HFFc6 (cell line): ENCODE results near the gene COPRS. TPM values are rescaled to one million over a fixed set of nuclear protein-coding genes. Genes with fewer than 3 reads are reported as not detected.
"Not testable (repeated sequence)": the region's sequence is repeated elsewhere in the genome, so short reads cannot be mapped to it uniquely, and the experiment has no call there.

ENCODE experiments used
- DNase-seq: peaks from one replicate; pipeline ENCODE4 v3.0.0-alpha.2; 2018
- H3K27ac Mint-ChIP-seq: 2 replicates; pipeline ENCODE4 v1.8.0; 2020; ENCODE audit warnings: mild to moderate bottlenecking, mixed read lengths
- H3K27me3 Mint-ChIP-seq: 2 replicates; pipeline ENCODE4 v1.8.0; 2021; ENCODE audit warnings: mild to moderate bottlenecking, moderate library complexity, mixed read lengths; ENCODE audit not compliant: insufficient read depth
- H3K36me3 Mint-ChIP-seq: 2 replicates; pipeline ENCODE4 v1.8.0; 2021; ENCODE audit warnings: low read depth, mixed read lengths
- H3K4me1 Mint-ChIP-seq: 2 replicates; pipeline ENCODE4 v1.8.0; 2020; ENCODE audit warnings: low read depth, mixed read lengths
- H3K4me3 Mint-ChIP-seq: 2 replicates; pipeline ENCODE4 v1.8.0; 2020; ENCODE audit warnings: mild to moderate bottlenecking, moderate library complexity, mixed read lengths
- H3K9me3 Mint-ChIP-seq: 2 replicates; pipeline ENCODE4 v1.8.0; 2020; ENCODE audit warnings: mild to moderate bottlenecking, mixed read lengths
- total RNA-seq, 6 experiments: library from RNA; stranded (reverse); fragmentation: NEBNext Ultra II Directional; extraction: Animal tissue kit (Norgen Biotek cat#: 25700); gene quantifications; 2 replicates in 1 of 6; 3 replicates in 5 of 6; pipeline ENCODE4 v1.2.3, GENCODE V29; 2021
- TF ChIP-seq, protein P1 (sequence below): fragments of 200-600 bp; sonication (generic); IDR thresholded peaks from 2 replicates; pipeline ENCODE4 v1.5.0; 2021; ENCODE audit warnings: antibody characterized with exemption, mild to moderate bottlenecking

The COPRS gene
- total RNA-seq, 6 experiments from 2014 or later, result 109 to 125 (median 117) TPM

DNA sequence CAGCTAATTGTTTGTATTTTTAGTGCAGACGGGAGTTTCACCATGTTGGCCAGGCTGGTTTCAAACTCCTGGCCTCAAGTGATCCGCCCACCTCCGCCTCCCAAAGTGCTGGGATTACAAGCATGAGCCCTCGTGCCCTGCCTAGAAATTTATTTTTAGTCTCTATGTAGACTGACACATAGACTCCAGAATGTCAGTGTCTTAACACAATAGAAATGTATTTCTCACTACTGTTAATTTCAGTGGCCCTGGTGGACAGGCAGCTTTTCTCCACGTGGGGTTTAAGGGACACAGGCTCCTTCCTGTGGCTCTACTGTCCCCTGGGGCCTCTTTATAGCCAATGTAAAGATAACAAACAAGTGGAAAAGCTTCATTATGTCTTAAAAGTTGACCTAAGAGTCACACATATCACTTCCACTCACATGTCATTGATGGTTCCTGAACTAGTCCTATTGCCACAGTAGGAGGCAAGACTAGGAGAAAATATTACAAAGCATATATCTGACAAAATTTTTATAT lies 43.8 kb downstream of the COPRS start:
- Mint-ChIP-seq H3K4me3 (no peak overlapping the region), H3K27me3 (peaks cover 2% of the 10 kb centered on the region), H3K36me3 (peaks cover 9% of the 10 kb centered on the region), H3K9me3 (peaks cover 11% of the 10 kb centered on the region), H3K27ac (no peak overlapping the region), H3K4me1 (peaks cover 5% of the 10 kb centered on the region; the same call in 1 of the 2 replicates)
- DNase-seq, result no peak
- TF ChIP-seq, protein P1, sequence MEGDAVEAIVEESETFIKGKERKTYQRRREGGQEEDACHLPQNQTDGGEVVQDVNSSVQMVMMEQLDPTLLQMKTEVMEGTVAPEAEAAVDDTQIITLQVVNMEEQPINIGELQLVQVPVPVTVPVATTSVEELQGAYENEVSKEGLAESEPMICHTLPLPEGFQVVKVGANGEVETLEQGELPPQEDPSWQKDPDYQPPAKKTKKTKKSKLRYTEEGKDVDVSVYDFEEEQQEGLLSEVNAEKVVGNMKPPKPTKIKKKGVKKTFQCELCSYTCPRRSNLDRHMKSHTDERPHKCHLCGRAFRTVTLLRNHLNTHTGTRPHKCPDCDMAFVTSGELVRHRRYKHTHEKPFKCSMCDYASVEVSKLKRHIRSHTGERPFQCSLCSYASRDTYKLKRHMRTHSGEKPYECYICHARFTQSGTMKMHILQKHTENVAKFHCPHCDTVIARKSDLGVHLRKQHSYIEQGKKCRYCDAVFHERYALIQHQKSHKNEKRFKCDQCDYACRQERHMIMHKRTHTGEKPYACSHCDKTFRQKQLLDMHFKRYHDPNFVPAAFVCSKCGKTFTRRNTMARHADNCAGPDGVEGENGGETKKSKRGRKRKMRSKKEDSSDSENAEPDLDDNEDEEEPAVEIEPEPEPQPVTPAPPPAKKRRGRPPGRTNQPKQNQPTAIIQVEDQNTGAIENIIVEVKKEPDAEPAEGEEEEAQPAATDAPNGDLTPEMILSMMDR, result no peak

DNA sequence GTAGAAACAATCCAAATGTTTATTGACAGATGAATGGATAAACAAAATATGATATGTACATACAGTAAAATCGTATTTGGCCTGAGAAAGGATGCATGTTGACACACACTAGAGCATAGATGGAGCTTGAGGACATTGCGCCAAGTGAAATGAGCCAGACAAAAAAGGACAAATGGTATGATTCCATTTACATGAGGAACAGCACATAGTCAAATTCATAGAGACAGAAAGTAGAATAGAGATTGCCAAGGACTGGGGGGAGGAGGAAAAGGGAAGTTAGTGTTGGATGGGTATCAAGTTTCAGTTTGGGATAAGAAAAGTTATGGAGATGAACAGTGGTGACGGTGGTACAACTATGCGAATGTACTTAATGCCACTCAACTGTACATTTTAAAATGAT lies 47.9 kb downstream of the COPRS start:
- no peak overlapping the region for H3K4me3 Mint-ChIP-seq
- DNase-seq, result no peak
- TF ChIP-seq, protein P1, result no peak
- H3K4me1 Mint-ChIP-seq, result peaks cover 16% of the 10 kb centered on the region
- H3K27ac Mint-ChIP-seq, result no peak overlapping the region
- H3K27me3 Mint-ChIP-seq, result peaks cover 2% of the 10 kb centered on the region
- H3K36me3 Mint-ChIP-seq, result peaks cover 13% of the 10 kb centered on the region
- H3K9me3 Mint-ChIP-seq, result peaks cover 24% of the 10 kb centered on the region

DNA sequence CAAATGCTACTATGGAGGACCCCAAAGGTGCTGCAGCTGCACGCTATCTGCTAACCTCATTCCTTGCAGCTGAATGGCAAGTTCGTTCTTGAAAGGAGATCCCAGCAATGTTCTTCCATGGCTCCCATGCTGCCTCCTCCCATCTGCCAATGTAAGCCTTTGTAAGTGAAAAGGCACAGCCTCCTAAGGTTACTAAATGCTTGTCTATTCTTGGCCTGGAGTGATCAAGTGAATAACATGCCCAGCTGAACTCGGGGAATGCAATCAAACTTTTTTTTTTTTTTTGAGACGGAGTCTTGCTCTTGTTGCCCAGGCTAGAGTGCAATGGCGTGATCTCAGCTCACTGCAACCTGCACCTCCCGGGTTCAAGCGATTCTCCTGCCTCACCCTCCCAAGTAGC lies 49.2 kb downstream of the COPRS start:
- H3K9me3 Mint-ChIP-seq, result peaks cover 24% of the 10 kb centered on the region
- not testable (repeated sequence) for H3K27me3 Mint-ChIP-seq, H3K4me3 Mint-ChIP-seq, DNase-seq, H3K27ac Mint-ChIP-seq
- peaks cover 13% of the 10 kb centered on the region for H3K36me3 Mint-ChIP-seq
- H3K4me1 Mint-ChIP-seq, result peaks cover 16% of the 10 kb centered on the region

DNA sequence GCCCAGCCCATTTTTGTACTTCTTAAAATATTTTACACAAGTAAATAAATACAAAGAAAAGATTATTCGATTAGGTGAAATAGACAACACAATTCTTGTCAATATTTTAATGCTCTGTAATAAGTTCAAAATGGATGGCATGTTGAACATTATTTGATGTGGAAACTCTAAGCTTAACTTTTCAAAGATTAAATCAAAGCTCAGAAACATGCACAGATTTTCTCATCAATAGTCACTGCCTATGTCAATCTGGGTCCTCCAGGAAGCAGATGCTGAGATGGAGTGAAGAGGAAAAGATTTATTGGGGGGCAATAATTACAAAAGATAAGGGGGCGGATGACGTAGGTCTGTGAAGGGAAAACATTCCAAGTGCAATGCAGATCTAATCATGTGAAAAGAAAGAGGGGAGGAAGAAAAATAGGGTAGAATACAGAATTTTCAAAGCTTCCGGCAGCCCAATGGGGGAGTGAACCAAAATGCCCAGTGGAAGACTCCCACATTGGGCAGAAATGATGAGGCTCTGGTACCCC lies 50.5 kb downstream of the COPRS start:
- peaks cover 27% of the 10 kb centered on the region for H3K4me1 Mint-ChIP-seq
- DNase-seq, result no peak
- H3K27ac Mint-ChIP-seq, result no peak overlapping the region
- no peak overlapping the region for H3K4me3 Mint-ChIP-seq
- H3K27me3 Mint-ChIP-seq, result peaks cover 2% of the 10 kb centered on the region; the same call in 1 of the 2 replicates
- TF ChIP-seq, protein P1, result no peak
- H3K9me3 Mint-ChIP-seq, result peaks cover 24% of the 10 kb centered on the region
- peaks cover 13% of the 10 kb centered on the region for H3K36me3 Mint-ChIP-seq

DNA sequence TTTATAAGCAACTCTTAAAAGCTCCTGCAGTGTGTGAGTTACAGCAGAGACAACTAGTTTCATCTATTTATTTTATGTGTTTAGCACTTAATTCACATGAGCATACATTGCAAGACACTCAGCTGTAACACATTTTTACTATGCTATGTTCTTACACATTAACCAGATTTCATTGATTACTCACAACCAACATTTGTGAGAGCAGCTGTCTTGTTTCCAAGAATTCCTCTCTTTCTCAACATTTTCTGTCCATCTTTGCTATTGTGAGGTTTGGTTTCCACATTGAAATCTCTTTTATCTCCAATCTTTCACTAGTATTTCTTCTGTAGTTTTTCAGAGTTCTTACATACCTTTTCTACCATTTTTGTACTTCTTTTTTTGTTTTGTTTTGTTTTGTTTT lies 51.2 kb downstream of the COPRS start:
- Mint-ChIP-seq H3K9me3 (peaks cover 24% of the 10 kb centered on the region), H3K27me3 (peaks cover 2% of the 10 kb centered on the region; the same call in 1 of the 2 replicates), H3K36me3 (peaks cover 13% of the 10 kb centered on the region), H3K4me3 (no peak overlapping the region), H3K4me1 (peaks cover 27% of the 10 kb centered on the region), H3K27ac (no peak overlapping the region)
- TF ChIP-seq, protein P1, result no peak
- no peak for DNase-seq

DNA sequence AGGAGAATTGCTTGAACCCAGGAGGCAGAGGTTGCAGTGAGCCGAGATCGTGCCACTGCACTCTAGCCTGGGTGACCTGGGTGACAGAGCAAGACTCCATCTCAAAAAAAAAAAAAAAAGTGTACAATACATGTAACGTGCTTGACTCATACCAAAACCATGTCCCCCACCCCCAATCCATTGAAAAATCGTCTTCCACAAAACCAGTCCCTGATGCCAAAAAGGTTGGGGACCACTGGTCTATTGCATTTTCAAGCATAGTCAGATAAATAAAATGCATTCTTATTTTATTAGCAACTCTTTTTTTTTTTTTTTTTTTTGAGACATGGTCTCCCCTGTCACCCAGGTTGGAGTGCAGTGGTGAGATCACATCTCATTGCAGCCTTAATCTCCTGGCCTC lies 52.1 kb downstream of the COPRS start:
- Mint-ChIP-seq H3K27ac (no peak overlapping the region), H3K4me1 (peaks cover 27% of the 10 kb centered on the region), H3K9me3 (peaks cover 24% of the 10 kb centered on the region), H3K36me3 (peaks cover 13% of the 10 kb centered on the region), H3K27me3 (peaks cover 2% of the 10 kb centered on the region; the same call in 1 of the 2 replicates), H3K4me3 (no peak overlapping the region)
- DNase-seq, result no peak
- TF ChIP-seq, protein P1, result no peak
